DND-41 (cell line): ENCODE data around the gene GAPDH.

Experiments used
- CTCF ChIP-seq: IDR thresholded peaks from 2 replicates; pipeline ENCODE4 v1.5.1; 2012; ENCODE audit warnings: borderline replicate concordance, low read length, moderate library complexity, mild to moderate bottlenecking; ENCODE audit not compliant: poor library complexity, severe bottlenecking; ENCODE audit errors: extremely low read depth
- EZH2 ChIP-seq: IDR thresholded peaks from 3 replicates; pipeline ENCODE4 v1.6.1; 2012; ENCODE audit warnings: borderline replicate concordance, low read depth, mild to moderate bottlenecking, moderate library complexity, low read length, inconsistent platforms; ENCODE audit not compliant: severe bottlenecking

GRCh38 chr12:6540181-6540877 lies 6.0 kb downstream of the GAPDH start:
- TF ChIP-seq CTCF (peak; percentile 60), EZH2 (no peak)
